AG10803 (cell line): ENCODE data around the gene IGF2R.
"Not testable (repeated sequence)": the region's sequence is repeated elsewhere in the genome, so short reads cannot be mapped to it uniquely, and the experiment has no call there.

Experiments used
- DNase-seq: peaks from one replicate; pipeline ENCODE4 v3.0.0; 2010; ENCODE audit warnings: low read depth
- H3K4me3 ChIP-seq: 2 replicates; pipeline ENCODE4 v1.5.1; 2011; ENCODE audit warnings: mild to moderate bottlenecking, low read length, control low read depth
- TF ChIP-seq, protein P1 (sequence below): conservative IDR thresholded peaks from 2 replicates; pipeline ENCODE4 v1.5.1; 2011; ENCODE audit warnings: mild to moderate bottlenecking, low read length, control low read depth, inconsistent platforms

The IGF2R gene

DNA sequence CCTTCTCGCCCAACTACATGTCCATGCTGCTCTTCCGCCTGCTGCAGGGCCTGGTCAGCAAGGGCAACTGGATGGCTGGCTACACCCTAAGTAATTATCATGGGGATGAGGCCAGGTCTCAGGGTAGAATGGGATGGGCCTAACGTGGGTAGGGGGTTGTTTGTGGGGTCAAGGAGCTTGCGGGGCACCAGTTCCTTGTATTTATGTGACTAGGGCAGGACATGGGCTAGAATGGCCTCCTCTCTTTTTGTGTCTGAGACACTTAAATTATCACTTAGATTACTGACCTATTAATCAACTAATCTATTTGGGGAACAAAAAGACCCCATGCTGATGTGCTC, 163.4 kb downstream of the IGF2R start:
- TF ChIP-seq, protein P1, sequence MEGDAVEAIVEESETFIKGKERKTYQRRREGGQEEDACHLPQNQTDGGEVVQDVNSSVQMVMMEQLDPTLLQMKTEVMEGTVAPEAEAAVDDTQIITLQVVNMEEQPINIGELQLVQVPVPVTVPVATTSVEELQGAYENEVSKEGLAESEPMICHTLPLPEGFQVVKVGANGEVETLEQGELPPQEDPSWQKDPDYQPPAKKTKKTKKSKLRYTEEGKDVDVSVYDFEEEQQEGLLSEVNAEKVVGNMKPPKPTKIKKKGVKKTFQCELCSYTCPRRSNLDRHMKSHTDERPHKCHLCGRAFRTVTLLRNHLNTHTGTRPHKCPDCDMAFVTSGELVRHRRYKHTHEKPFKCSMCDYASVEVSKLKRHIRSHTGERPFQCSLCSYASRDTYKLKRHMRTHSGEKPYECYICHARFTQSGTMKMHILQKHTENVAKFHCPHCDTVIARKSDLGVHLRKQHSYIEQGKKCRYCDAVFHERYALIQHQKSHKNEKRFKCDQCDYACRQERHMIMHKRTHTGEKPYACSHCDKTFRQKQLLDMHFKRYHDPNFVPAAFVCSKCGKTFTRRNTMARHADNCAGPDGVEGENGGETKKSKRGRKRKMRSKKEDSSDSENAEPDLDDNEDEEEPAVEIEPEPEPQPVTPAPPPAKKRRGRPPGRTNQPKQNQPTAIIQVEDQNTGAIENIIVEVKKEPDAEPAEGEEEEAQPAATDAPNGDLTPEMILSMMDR = no peak
- no peak for DNase-seq
- H3K4me3 ChIP-seq = no peak overlapping the region

DNA sequence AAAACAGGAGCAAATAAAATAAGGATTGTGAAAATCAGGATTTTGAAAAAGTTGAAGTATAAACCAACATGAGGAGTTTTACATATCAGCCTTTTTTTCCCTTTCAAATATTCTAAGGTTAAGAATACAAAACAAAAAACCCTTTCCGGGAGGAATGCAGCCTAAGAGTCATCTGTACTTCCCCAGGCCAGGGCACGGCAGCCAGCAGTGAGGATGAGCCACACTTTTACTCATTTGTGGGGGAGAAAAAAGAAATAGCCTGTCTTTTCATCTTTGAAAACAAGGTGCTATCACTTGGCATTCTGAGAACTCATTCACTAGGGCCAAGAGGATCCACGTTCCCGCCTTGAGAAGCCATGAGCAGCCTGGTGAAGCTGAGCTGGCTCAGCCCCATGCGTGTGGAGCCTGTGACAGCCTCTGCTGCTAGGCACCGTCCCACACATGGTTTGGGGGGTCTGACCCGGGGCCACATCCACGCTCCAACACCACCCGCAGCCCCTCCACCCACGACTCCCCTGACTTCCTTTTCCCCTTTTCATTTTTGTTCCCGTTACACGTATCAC, 164.0 kb downstream of the IGF2R start:
- TF ChIP-seq, protein P1 = no peak
- no peak for DNase-seq
- H3K4me3 ChIP-seq = no peak overlapping the region

DNA sequence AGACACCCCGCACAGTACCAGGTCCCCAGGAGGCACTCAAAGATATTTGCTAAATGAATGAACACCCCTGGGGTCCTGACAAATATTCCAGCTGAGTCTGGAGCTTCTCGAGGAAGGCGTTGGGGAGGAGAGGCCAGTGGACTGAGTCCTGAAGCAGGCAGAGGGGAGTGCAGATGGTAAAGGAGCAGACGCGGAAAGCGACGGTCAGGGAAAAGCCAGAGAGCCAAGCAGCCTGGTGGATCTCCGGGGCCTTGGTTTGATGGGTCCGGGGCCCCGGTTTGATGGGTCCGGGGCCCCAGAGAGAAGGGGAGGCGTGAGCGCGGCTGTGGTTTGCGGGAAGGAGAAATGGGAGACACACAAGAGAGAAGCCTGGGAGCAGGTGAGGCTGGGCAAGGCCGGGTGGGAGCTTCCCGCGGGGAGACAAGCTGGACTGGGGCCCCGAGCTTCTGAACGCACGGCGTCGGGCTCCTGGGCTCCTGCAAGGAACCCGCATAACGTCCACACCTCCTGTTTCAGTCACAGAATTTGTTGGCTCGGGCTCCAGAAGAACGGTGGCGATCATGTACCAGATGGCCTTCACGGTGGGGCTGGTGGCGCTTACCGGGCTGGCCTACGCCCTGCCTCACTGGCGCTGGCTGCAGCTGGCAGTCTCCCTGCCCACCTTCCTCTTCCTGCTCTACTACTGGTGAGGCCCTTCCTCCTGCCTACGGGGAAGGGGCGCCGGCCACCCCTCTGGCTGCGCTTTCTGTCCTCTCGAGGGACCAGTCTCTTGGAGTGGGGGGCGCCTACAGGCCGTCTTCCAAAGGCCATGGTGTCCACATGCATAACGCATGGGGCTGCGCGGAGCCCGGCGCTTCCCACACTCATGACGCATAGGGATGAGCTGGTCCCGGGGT, 164.8 kb downstream of the IGF2R start:
- TF ChIP-seq, protein P1 = no peak
- no peak for DNase-seq
- no peak overlapping the region for H3K4me3 ChIP-seq

DNA sequence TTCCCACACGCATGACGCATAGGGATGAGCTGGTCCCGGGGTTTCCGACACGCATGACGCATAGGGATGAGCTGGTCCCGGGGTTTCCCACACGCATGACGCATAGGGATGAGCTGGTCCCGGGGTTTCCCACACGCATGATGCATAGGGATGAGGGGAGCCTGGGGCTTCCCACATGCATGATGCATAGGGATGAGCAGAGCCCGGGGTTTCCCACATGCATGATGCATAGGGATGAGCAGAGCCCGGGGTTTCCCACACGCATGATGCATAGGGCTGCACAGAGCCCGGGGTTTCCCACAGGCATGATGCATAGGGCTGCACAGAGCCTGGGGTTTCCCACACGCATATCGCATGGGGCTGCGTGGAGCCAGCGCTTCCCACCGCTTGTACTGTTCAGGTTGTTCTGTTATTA, 165.5 kb downstream of the IGF2R start:
- not testable (repeated sequence) for H3K4me3 ChIP-seq, DNase-seq

DNA sequence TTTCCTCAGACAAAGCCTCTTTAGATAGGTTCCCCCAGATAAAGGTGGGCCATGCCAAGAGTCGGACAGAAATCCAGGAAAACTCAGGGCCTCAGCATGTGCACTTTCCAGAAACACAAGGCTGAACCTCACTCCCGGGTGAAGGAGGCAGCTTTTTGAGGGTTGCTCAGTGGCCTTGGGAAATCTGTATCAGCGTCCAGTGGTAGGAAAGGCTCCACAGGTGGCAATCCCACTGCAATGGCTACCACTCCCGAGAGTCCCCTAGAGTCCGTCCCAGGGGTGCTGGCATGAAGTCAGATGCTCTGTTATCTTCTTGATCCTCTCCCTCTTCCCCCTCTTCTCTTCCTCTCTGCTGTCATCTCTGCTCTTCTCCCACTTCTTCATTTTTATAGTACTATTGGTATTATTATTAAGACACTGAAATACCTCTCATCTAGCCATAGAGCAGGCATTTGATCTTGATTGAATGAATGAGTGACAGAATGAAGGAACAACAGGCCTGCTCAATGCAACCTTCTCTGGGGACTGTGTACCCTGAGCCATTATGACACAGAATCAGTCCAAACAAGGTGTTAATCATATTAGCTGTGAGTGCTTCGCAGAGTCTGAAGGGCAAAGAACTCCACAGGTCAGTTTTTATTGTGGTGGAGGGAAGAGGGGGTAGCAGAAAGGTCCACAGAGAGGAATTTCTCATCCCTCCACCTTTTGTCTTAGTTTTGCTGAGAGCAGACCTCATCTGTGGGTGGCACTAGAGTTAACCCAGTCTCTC, 166.1 kb downstream of the IGF2R start:
- TF ChIP-seq, protein P1 = no peak
- H3K4me3 ChIP-seq = no peak overlapping the region
- no peak for DNase-seq

DNA sequence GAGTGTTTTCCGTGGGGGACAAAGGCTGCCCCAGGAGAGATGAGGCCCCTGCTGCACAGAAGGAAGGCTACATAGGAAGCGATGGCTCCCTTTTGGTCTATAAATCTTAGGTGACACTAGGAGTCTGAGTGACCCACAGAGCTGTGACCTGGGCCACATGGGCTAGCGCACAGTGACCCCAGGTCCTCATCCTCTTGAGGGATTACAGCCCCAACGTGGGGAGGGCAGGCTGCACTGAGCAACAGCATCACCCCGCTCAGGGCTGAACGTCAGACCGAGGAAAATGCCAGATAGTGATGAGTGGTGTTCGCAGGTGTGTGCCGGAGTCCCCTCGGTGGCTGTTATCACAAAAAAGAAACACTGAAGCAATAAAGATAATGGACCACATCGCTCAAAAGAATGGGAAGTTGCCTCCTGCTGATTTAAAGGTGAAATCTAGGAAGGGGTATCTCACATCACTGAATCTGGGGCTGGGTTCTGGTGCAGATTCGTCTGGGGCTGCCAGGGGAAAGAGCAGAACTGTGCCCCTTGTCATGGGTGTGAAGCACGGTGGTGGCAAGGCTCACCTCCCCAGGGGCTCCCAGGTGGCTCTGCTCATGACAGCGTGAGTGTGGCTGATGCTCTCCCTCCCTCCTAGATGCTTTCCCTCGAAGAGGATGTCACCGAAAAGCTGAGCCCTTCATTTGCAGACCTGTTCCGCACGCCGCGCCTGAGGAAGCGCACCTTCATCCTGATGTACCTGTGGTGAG, 167.2 kb downstream of the IGF2R start:
- no peak for DNase-seq
- H3K4me3 ChIP-seq = no peak overlapping the region
- TF ChIP-seq, protein P1 = no peak
